Muscle of leg (tissue), 11 donors: ENCODE data around the gene CRACR2A. TPM values are rescaled to one million over a fixed set of nuclear protein-coding genes. Genes with fewer than 3 reads are reported as not detected.

Source experiments
- DNase-seq: peaks from one replicate; pipeline ENCODE4 v3.0.0; 2013
- H3K27ac ChIP-seq: one replicate; pipeline ENCODE4 v1.5.1; 2013; ENCODE audit warnings: mild to moderate bottlenecking, low read length, control low read depth
- H3K27me3 ChIP-seq: one replicate; pipeline ENCODE4 v1.6.1; 2013; ENCODE audit warnings: low read length; ENCODE audit not compliant: control insufficient read depth, insufficient read depth
- H3K36me3 ChIP-seq: one replicate; pipeline ENCODE4 v1.6.1; 2013; ENCODE audit warnings: low read length; ENCODE audit not compliant: control insufficient read depth, insufficient read depth
- H3K4me1 ChIP-seq: one replicate; pipeline ENCODE4 v1.6.1; 2013; ENCODE audit warnings: low read length; ENCODE audit not compliant: control insufficient read depth, insufficient read depth
- H3K4me3 ChIP-seq: one replicate; pipeline ENCODE4 v1.5.1; 2013; ENCODE audit warnings: low read length, control low read depth
- H3K9me3 ChIP-seq: replicated peaks from 2 replicates; pipeline ENCODE4 v1.6.1; 2013; ENCODE audit warnings: low read depth, low read length; ENCODE audit not compliant: control insufficient read depth
- WGBS: methylation state at CpG from one replicate; pipeline ENCODE4 v1.1.5; 2013; ENCODE audit warnings: missing lambda C conversion rate; ENCODE audit not compliant: insufficient coverage; 5-methylcytosine and 5-hydroxymethylcytosine counted together
- polyA plus RNA-seq, 8 donors: library from polyadenylated mRNA; unstranded; fragments of 120-200 nt; gene quantifications; one replicate each; pipeline versions ENCODE4 v1.2.1 to v1.2.3, GENCODE V29; 2013; ENCODE audit warnings: inconsistent platforms in 1 of 8, low replicate concordance in 1 of 8; ENCODE audit not compliant: insufficient read length in 8 of 8, insufficient read depth in 1 of 8
- total RNA-seq: library from RNA; stranded (reverse); fragments of 120-200 nt; gene quantifications from one replicate; pipeline ENCODE4 v1.2.4, GENCODE V29; 2013

CRACR2A gene
- total and polyA plus RNA-seq, 9 donors = 1.3 to 2.1 (median 1.5) TPM

- H3K4me3 ChIP-seq = no peak overlapping the region
- H3K4me1 ChIP-seq = peaks cover 4% of the 10 kb centered on the region
- no peaks in the 10 kb centered on the region for H3K9me3 ChIP-seq
- no peaks in the 10 kb centered on the region for H3K27me3 ChIP-seq
- DNase-seq = no peak
- 75% methylated on average over 8 of the region's 18 CpGs for WGBS
- H3K36me3 ChIP-seq = no peaks in the 10 kb centered on the region
- no peak overlapping the region for H3K27ac ChIP-seq
These were observed 129.9 kb downstream of the CRACR2A start for GRCh38 chr12:3622822-3623690.

- Histone ChIP-seq H3K27me3 (no peaks in the 10 kb centered on the region), H3K4me1 (peaks cover 4% of the 10 kb centered on the region), H3K4me3 (no peak overlapping the region), H3K9me3 (no peaks in the 10 kb centered on the region), H3K27ac (no peak overlapping the region), H3K36me3 (no peaks in the 10 kb centered on the region)
- peak; percentile 74 for DNase-seq
- WGBS = no CpG with 5 or more reads among the region's 2 CpGs
These were observed 130.7 kb downstream of the CRACR2A start for GRCh38 chr12:3622021-3622821.

- H3K27me3 ChIP-seq = no peaks in the 10 kb centered on the region
- no peak for DNase-seq
- H3K4me1 ChIP-seq = peaks cover 4% of the 10 kb centered on the region
- no peak overlapping the region for H3K4me3 ChIP-seq
- no peaks in the 10 kb centered on the region for H3K9me3 ChIP-seq
- no peak overlapping the region for H3K27ac ChIP-seq
- WGBS = 76% methylated on average over 7 of the region's 7 CpGs
- no peaks in the 10 kb centered on the region for H3K36me3 ChIP-seq
These were observed 132.1 kb downstream of the CRACR2A start for GRCh38 chr12:3620856-3621255.

- Histone ChIP-seq H3K27ac (no peak overlapping the region), H3K27me3 (peaks cover 2% of the 10 kb centered on the region), H3K4me3 (no peak overlapping the region), H3K36me3 (no peaks in the 10 kb centered on the region), H3K9me3 (no peaks in the 10 kb centered on the region), H3K4me1 (peaks cover 8% of the 10 kb centered on the region)
- DNase-seq = no peak
- WGBS = 63% methylated on average over 2 of the region's 4 CpGs
These were observed 135.3 kb downstream of the CRACR2A start for GRCh38 chr12:3617565-3617964.

- Histone ChIP-seq H3K27me3 (peaks cover 2% of the 10 kb centered on the region), H3K36me3 (no peaks in the 10 kb centered on the region), H3K4me1 (peaks cover 8% of the 10 kb centered on the region), H3K9me3 (no peaks in the 10 kb centered on the region), H3K4me3 (no peak overlapping the region), H3K27ac (no peak overlapping the region)
- no peak for DNase-seq
- WGBS = no CpG with 5 or more reads among the region's 5 CpGs
These were observed 137.0 kb downstream of the CRACR2A start for GRCh38 chr12:3615862-3616261.

GRCh38 chr12:3614806-3615466 lies 138.0 kb downstream of the CRACR2A start:
- Histone ChIP-seq H3K4me3 (no peak overlapping the region), H3K36me3 (no peaks in the 10 kb centered on the region), H3K9me3 (no peaks in the 10 kb centered on the region), H3K4me1 (peaks cover 8% of the 10 kb centered on the region), H3K27ac (no peak overlapping the region), H3K27me3 (peaks cover 2% of the 10 kb centered on the region)
- 55% methylated on average over 9 of the region's 16 CpGs for WGBS
- peak; percentile 46 for DNase-seq

- Histone ChIP-seq H3K36me3 (no peaks in the 10 kb centered on the region), H3K4me1 (peaks cover 8% of the 10 kb centered on the region), H3K4me3 (no peak overlapping the region), H3K27me3 (peaks cover 2% of the 10 kb centered on the region), H3K9me3 (peaks cover 2% of the 10 kb centered on the region), H3K27ac (no peak overlapping the region)
- 32% methylated on average over 3 of the region's 13 CpGs for WGBS
- DNase-seq = no peak
These were observed 139.1 kb downstream of the CRACR2A start for GRCh38 chr12:3613641-3614395.

- peaks cover 2% of the 10 kb centered on the region for H3K9me3 ChIP-seq
- H3K4me1 ChIP-seq = peaks cover 8% of the 10 kb centered on the region
- H3K4me3 ChIP-seq = no peak overlapping the region
- H3K27me3 ChIP-seq = peaks cover 2% of the 10 kb centered on the region
- no peak overlapping the region for H3K27ac ChIP-seq
- H3K36me3 ChIP-seq = no peaks in the 10 kb centered on the region
- 69% methylated on average over 5 of the region's 8 CpGs for WGBS
- DNase-seq = peak; percentile 20
These were observed 140.8 kb downstream of the CRACR2A start for GRCh38 chr12:3611860-3612703.

GRCh38 chr12:3607821-3608220 lies 145.1 kb downstream of the CRACR2A start:
- DNase-seq = no peak
- Histone ChIP-seq H3K4me1 (peaks cover 11% of the 10 kb centered on the region), H3K9me3 (peaks cover 2% of the 10 kb centered on the region)

More at GRCh38 chr12:3607821-3608220, 145.1 kb downstream of the CRACR2A start:
- Histone ChIP-seq H3K36me3 (no peaks in the 10 kb centered on the region), H3K27ac (no peak overlapping the region), H3K4me3 (no peak overlapping the region), H3K27me3 (peaks cover 2% of the 10 kb centered on the region)
- WGBS = 95% methylated on average over 2 of the region's 4 CpGs
